Measurements from ENCODE around the gene PAN2. TPM values are rescaled to one million over a fixed set of nuclear protein-coding genes. Genes with fewer than 3 reads are reported as not detected.

Gene PAN2
- total and polyA plus RNA-seq, 10 of the 15 experiments (the other 5 are each of a cell fraction or from before 2014, with no cell fraction given): 14.4 to 61.8 (median 34.9) TPM

- TF ChIP-seq, protein P1, sequence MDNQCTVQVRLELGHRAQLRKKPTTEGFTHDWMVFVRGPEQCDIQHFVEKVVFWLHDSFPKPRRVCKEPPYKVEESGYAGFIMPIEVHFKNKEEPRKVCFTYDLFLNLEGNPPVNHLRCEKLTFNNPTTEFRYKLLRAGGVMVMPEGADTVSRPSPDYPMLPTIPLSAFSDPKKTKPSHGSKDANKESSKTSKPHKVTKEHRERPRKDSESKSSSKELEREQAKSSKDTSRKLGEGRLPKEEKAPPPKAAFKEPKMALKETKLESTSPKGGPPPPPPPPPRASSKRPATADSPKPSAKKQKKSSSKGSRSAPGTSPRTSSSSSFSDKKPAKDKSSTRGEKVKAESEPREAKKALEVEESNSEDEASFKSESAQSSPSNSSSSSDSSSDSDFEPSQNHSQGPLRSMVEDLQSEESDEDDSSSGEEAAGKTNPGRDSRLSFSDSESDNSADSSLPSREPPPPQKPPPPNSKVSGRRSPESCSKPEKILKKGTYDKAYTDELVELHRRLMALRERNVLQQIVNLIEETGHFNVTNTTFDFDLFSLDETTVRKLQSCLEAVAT (IDR thresholded peaks at IDR 0.05): no peak
- TF ChIP-seq NFIC (IDR thresholded peaks at IDR 0.05; ENCODE audit: low read depth, low read length): 0 out of 2 replicates have a peak, but pooled peaks have one; percentile 29
- TF ChIP-seq, protein P2, sequence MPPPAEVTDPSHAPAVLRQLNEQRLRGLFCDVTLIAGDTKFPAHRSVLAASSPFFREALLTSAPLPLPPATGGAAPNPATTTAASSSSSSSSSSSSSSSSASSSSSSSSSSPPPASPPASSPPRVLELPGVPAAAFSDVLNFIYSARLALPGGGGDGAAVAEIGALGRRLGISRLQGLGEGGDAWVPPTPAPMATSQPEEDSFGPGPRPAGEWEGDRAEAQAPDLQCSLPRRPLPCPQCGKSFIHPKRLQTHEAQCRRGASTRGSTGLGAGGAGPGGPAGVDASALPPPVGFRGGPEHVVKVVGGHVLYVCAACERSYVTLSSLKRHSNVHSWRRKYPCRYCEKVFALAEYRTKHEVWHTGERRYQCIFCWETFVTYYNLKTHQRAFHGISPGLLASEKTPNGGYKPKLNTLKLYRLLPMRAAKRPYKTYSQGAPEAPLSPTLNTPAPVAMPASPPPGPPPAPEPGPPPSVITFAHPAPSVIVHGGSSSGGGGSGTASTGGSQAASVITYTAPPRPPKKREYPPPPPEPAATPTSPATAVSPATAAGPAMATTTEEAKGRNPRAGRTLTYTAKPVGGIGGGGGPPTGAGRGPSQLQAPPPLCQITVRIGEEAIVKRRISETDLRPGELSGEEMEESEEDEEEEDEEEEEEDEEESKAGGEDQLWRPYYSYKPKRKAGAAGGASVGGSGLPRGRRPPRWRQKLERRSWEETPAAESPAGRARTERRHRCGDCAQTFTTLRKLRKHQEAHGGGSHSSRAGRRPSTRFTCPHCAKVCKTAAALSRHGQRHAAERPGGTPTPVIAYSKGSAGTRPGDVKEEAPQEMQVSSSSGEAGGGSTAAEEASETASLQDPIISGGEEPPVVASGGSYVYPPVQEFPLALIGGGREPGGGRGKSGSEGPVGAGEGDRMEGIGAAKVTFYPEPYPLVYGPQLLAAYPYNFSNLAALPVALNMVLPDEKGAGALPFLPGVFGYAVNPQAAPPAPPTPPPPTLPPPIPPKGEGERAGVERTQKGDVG (CRISPR knock-in tag; IDR thresholded peaks at IDR 0.05): no peak
- peak; percentile 76 for TF ChIP-seq IKZF1 (conservative IDR thresholded peaks at IDR 0.05)
These were observed 33.8 kb downstream of the PAN2 start, which contains the start of gene CS (continued) for GRCh38 chr12:56299853-56300643.

- Histone ChIP-seq H3K79me2 (ENCODE audit: control insufficient read depth, insufficient read depth, low read length) (peaks cover 50% of the 10 kb centered on the region), H4K20me1 (ENCODE audit: control insufficient read depth, insufficient read depth) (no peaks in the 10 kb centered on the region), H3K4me3 (peak overlapping the region; percentile 93), H3K27me3 (replicated peaks in 1 of 2; ENCODE audit: control insufficient read depth in 2 of 2, insufficient read depth in 2 of 2, low read length in 1 of 2) (no peaks in the 10 kb centered on the region), H3K27ac (ENCODE audit: control insufficient read depth, insufficient read depth) (peak overlapping the region; percentile 75), H3K9ac (ENCODE audit: control insufficient read depth, insufficient read depth, low read length) (peak overlapping the region; percentile 81), H3K4me2 (ENCODE audit: control insufficient read depth, insufficient read depth) (peak overlapping the region; percentile 70), H2AFZ (ENCODE audit: control insufficient read depth, low read depth, low read length) (peak overlapping the region; percentile 79), H3K9me3 (replicated peaks; ENCODE audit: control insufficient read depth, insufficient read depth, low read length) (no peaks in the 10 kb centered on the region), H3K36me3 (ENCODE audit: control insufficient read depth in 2 of 2, insufficient read depth in 2 of 2, low read length in 1 of 2) (no peaks in the 10 kb centered on the region), H3K4me1 (ENCODE audit: control insufficient read depth, insufficient read depth, low read length) (peaks cover 32% of the 10 kb centered on the region)
- ChIA-PET CTCF (interaction anchor here (0.5 to 1.7 kb wide), 8 partner anchors 14 to 373 kb away, joined by 3 to 7 read pairs (median 3); partner anchors contain the start of genes ANKRD52, PAN2 and SMARCC2), SMC1A (ENCODE audit: uncharacterized antibody, unreplicated experiment) (interaction anchor here (1.0 to 2.0 kb wide), 3 partner anchors 11 to 105 kb away, joined by 3 to 4 read pairs (median 3); no protein-coding TSS in a partner anchor), POLR2A (interaction anchor here (0.6 to 1.7 kb wide), 4 partner anchors 34 to 148 kb away, joined by 3 to 5 read pairs (median 4); partner anchors contain the start of genes IL23A and PAN2), RAD21 (ENCODE audit: unreplicated experiment) (interaction anchor here (1.1 to 1.6 kb wide), 4 partner anchors 41 to 161 kb away, joined by 3 to 4 read pairs (median 4); partner anchors contain the start of genes ANKRD52 and STAT2)
- WGBS (ENCODE audit: insufficient coverage, insufficient replicate concordance, low lambda C conversion rate, missing lambda C conversion rate): 2% methylated on average over 10 of the region's 10 CpGs
- FAIRE-seq (peak; percentile 83), DNase-seq (ENCODE audit: low read depth, low spot score) (no peak), ATAC-seq (peak; percentile 10)
- BruUV-seq (replicated peaks): TSS peak; percentile 67
- intact Hi-C loops (cut with micrococcal nuclease; ENCODE audit: unreplicated experiment): no loop called here
- in situ Hi-C loops (cut with MboI): no loop called here
- no peak for TF ChIP-seq E4F1 (IDR thresholded peaks at IDR 0.05; ENCODE audit: borderline replicate concordance, partially characterized antibody)
- TF ChIP-seq, protein P3, sequence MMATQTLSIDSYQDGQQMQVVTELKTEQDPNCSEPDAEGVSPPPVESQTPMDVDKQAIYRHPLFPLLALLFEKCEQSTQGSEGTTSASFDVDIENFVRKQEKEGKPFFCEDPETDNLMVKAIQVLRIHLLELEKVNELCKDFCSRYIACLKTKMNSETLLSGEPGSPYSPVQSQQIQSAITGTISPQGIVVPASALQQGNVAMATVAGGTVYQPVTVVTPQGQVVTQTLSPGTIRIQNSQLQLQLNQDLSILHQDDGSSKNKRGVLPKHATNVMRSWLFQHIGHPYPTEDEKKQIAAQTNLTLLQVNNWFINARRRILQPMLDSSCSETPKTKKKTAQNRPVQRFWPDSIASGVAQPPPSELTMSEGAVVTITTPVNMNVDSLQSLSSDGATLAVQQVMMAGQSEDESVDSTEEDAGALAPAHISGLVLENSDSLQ (IDR thresholded peaks at IDR 0.05): no peak
- no peak for TF ChIP-seq POU2F2 (IDR thresholded peaks at IDR 0.05; ENCODE audit: borderline replicate concordance, low read depth, low read length)
- no peak for TF ChIP-seq TCF12 (IDR thresholded peaks at IDR 0.05; ENCODE audit: low read depth, low read length)
- TF ChIP-seq, protein P4, sequence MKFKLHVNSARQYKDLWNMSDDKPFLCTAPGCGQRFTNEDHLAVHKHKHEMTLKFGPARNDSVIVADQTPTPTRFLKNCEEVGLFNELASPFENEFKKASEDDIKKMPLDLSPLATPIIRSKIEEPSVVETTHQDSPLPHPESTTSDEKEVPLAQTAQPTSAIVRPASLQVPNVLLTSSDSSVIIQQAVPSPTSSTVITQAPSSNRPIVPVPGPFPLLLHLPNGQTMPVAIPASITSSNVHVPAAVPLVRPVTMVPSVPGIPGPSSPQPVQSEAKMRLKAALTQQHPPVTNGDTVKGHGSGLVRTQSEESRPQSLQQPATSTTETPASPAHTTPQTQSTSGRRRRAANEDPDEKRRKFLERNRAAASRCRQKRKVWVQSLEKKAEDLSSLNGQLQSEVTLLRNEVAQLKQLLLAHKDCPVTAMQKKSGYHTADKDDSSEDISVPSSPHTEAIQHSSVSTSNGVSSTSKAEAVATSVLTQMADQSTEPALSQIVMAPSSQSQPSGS (IDR thresholded peaks at IDR 0.05; ENCODE audit: low read length): no peak
These were observed 34.4 kb downstream of the PAN2 start for GRCh38 chr12:56299308-56299852.
